Dermis lymphatic vessel endothelial cell (primary cell): ENCODE measurements around the gene OR6V1. TPM values are rescaled to one million over a fixed set of nuclear protein-coding genes. Genes with fewer than 3 reads are reported as not detected.

ENCODE experiments used
- total RNA-seq: library from RNA; depleted of rRNA; stranded (reverse); fragments of >200 nt; gene quantifications from 2 replicates; pipeline ENCODE4 v1.2.1, GENCODE V29; 2014

Gene OR6V1, protein sequence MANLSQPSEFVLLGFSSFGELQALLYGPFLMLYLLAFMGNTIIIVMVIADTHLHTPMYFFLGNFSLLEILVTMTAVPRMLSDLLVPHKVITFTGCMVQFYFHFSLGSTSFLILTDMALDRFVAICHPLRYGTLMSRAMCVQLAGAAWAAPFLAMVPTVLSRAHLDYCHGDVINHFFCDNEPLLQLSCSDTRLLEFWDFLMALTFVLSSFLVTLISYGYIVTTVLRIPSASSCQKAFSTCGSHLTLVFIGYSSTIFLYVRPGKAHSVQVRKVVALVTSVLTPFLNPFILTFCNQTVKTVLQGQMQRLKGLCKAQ
- total RNA-seq: not detected in 2 replicates

DNA sequence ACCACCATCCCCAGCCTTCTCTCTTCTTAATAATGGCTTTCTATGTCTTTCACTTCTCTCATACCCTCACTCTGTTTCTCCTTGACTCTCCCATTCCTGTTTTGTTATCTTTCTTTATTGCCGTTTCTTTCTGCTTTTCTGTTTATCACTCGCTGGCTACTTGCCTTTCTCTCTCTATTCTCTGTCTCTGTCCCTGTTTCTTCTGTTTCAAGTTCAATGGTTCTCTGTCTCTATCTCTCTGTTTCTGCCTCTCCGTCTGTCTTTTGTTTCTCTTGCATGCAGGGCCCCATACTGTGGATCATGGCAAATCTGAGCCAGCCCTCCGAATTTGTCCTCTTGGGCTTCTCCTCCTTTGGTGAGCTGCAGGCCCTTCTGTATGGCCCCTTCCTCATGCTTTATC lies at the start of gene OR6V1:
Gene OR6V1 (plus strand): TSS at position 301 of the 400 bp plus-strand sequence. CDS start 0 bp downstream, at position 301.

DNA sequence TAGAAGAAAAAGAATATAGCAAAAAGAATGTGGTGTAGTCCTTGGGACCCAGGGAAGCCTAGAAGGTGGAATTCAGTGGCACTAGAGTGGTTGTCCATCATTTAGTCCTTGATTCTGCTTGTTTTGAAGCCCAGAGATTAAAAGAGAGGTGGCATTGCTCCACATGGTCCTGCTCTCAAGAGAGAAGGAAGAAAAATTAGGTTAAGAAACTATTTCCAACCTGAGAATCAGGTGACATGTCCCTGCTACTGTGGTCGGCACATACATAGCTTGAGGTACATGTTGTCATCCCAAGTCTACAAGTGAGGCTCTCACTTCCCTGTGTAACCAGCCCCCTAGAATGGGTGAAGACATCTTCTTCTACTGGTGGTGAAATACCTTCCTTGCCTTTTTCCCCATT lies 25.1 kb upstream of the OR6V1 start, which contains the start of gene OR9A2:
Gene OR9A2 (minus strand): TSS at position 101 of the 400 bp plus-strand sequence. CDS start 0 bp downstream, at position 101.

Other genes starting within 250 kb of the OR6V1 start
- under 0.01 TPM in 1 of 2 replicates, not detected in the other for gene EPHB6, start 197.3 kb upstream of the OR6V1 start, total RNA-seq
- not detected in 2 replicates for gene TRPV6, start 166.6 kb upstream of the OR6V1 start, total RNA-seq
- not detected in 2 replicates for gene TRPV5, start 118.6 kb upstream of the OR6V1 start, total RNA-seq
- not detected in 2 replicates for gene LLCFC1, start 112.9 kb upstream of the OR6V1 start, total RNA-seq
- not detected in 2 replicates for gene KEL, start 90.0 kb upstream of the OR6V1 start, total RNA-seq
- gene OR9A2, start 25.2 kb upstream of the OR6V1 start, total RNA-seq: not detected in 2 replicates
- not detected in 2 replicates for gene PIP, start 79.7 kb downstream of the OR6V1 start, total RNA-seq
- not detected in 2 replicates for gene TAS2R39, start 131.1 kb downstream of the OR6V1 start, total RNA-seq
- gene TAS2R40, start 169.7 kb downstream of the OR6V1 start, total RNA-seq: not detected in 2 replicates
- gene GSTK1, start 211.1 kb downstream of the OR6V1 start, total RNA-seq: 66.9 and 81.5 TPM in 2 replicates
- gene TMEM139, start 232.6 kb downstream of the OR6V1 start, total RNA-seq: not detected in 2 replicates
- 13.7 and 17.4 TPM in 2 replicates for gene CASP2, start 236.0 kb downstream of the OR6V1 start, total RNA-seq